HG03025 (cell line): ENCODE results near the gene CEACAM8.
"Not testable (repeated sequence)": the region's sequence is repeated elsewhere in the genome, so short reads cannot be mapped to it uniquely, and the experiment has no call there.

Source experiments
- ATAC-seq: cut with Tn5 transposase; IDR thresholded peaks from one replicate; pipeline ENCODE4 v1.9.1; 2021; ENCODE audit warnings: mild to moderate bottlenecking, moderate library complexity; ENCODE audit not compliant: unreplicated experiment, low FRiP score

CEACAM8 gene

DNA sequence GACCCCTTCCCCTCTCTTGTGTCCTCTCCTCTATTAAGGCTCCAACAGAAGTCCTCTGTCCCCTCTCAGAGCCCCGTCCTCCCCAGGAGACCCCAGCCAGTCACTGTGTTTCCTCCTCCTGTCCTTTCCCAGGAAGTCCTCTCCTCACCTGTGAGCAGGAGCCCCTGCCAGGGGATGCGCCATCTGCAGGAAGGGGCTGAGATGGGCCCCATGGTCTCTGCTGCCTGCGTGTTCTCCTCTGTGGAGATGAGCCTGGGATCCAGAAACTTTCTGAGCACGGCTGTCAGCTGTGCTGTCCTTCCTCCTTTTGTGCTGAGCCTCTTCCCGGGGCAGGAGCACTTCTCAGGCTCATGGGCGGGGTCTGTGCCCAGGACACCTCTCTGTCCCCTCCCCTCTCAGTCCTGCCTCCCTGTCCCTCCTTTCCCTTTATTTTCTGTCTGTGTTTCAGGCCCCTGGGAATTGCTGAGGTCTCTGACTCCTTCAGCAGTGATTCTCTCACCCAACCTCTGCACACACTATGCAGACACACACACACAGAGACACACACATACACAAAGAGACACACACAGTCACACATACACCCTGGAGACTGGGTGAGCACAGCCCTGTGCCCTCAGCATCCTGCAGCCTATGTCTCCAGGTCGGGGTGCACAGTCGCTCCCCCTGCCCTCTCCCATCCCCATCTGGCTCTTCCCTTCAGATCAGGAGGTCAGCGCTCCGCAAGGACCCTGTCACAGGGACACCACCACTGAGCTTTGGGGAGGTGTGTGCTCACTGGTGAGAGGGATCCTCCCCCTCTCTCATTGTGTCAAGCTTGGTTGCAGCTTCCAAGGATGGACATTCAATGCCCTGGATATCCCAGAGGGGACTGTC lies at the start of gene CEACAM8:
Gene CEACAM8, minus strand, starts transcription at position 308 of the 873 bp plus-strand sequence. Its CDS starts 96 bp downstream, at position 212.
- ATAC-seq: no peak

DNA sequence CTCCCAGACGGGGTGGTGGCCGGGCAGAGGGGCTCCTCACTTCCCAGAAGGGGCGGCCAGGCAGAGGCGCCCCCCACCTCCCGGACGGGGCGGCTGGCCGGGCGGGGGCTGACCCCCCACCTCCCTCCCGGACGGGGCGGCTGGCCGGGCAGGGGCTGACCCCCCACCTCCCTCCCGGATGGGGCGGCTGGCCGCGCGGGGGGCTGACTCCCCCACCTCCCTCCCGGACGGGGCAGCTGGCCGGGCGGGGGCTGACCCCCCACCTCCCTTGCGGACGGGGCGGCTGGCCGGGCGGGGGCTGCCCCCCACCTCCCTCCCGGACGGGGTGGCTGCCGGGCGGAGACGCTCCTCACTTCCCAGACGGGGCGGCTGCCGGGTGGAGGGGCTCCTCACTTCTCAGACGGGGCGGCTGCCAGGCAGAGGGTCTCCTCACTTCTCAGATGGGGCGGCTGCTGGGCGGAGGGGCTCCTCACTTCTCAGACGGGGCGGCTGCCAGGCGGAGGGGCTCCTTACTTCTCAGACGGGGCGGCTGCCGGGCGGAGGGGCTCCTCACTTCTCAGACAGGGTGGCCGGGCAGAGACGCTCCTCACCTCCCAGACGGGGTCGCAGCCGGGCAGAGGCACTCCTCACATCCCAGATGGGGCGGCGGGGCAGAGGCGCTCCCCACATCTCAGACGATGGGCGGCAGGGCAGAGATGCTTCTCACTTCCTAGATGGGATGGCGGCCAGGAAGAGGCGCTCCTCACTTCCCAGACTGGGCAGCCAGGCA lies 44.8 kb upstream of the CEACAM8 start:
- not testable (repeated sequence) for ATAC-seq

DNA sequence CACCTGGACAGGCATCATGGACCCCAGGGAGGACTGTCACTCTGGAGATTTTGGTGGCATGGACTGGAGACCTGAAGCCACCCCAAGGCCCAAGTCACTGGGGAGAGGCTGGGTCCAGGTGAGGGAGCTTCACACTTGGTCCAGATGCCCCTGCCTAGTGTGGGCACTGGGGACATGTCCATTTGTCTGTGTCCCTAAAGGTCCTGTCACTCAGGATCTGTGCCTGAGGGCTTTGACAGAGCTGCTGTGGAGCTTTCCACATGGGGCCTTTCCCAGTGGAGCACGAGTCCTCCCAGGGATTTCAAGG lies 40.5 kb upstream of the CEACAM8 start:
- no peak for ATAC-seq

DNA sequence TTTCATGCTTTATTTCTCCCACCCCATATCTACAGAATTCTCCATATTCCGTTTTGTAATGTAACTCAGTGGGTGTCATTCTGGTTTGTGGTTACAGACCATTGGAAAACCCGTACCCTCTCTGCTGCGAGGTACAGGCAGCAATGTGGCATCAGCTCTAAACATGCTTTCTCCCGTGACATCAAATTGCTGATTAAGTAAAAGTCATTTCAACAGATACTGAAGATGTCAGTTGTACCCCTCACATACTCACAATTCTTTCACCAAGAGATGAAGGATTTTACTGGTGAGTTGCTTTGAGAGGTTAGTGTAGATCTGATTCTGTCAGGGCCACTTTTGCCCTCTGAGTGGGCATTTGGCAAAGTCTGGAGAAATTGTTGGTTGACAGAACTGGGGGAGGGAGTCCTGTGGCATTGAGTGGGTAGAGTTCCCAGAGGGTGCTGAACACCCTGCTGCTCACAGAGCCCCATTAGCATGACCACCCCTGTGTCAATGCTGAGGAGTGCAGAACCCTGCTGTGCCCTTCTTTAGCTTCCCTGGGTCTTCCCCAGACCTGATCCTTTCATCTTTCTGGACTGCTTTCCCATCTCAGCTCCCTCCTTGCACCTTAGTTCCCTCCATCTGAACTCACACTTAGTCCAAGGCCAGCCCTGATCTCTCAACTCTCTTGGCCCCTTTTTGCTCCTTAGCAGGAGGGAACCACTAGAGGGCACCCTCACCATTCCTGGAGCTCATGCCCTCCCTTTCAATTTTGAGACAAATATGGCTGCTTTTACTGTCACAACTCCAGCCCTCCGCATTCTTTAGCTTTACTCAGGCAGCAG lies 39.9 kb upstream of the CEACAM8 start:
- no peak for ATAC-seq

DNA sequence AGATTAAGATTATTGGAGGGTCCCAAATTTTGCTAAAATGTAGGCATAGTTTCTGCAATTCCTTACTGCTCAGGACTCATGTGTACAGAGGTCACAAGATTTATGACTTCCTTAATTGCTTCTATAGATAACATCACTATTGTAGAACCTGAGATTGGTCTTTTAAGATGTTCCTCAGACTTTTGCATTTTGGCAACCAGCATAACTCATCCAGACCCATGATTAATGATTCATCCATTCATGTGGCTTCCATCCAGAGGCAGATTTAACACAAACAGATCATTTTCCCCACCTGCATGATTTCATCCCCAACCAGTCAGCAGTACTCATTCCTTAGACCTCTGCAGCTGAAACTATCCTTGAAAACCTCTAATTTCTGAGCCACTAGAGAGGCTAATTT lies 34.5 kb upstream of the CEACAM8 start:
- ATAC-seq: no peak

DNA sequence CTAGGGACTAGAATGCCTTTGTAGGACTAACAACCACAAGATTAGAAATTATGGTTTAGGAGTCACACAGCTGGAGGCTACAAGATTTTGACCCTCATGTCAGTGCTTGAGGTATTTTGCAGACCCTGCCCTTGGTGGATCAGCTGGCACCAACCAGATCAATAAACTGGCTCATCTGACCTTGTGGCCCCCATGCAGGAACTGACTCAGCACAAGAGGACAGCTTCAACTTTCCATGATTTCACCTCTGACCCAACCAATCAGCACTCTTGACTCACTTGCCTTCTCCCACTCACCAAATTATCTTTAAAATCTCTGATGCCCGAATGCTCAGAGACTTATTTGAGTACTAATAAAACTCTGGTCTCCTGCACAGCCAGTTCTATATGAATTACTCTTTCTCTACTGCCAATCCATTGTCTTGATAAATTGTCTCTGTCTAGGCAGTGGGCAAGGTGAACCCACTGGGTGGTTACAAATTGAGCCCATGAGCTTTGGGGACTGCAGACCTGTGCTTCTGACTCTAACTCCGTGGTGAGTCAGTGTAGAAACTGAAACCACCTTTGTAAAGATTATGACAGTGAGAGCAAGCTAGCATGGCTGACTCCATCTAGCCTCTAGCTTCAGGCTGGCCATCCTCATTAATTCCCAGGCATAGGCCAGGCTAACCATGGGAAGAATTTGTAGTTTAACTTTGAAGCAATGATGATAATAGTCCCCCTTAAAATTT lies 33.9 kb upstream of the CEACAM8 start:
- ATAC-seq: no peak

DNA sequence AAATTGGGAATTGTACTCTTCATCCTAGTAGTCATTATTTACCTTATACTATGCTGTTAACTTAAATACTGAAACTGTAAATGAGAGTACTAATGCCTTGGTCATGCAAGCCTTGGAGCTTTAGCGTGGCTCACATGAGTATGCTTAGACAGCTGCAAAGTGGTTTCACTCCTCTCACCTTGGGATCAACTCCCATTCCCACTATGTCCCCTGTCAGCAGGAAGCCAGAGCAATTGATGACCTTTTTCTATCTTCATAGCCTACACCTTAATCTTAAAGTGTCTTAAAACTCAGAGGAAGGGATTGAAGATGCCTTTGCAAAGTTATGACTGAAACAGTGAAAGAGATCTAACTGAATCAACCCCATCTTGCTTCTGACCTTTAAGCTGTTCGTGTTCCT lies 33.2 kb upstream of the CEACAM8 start:
- no peak for ATAC-seq

DNA sequence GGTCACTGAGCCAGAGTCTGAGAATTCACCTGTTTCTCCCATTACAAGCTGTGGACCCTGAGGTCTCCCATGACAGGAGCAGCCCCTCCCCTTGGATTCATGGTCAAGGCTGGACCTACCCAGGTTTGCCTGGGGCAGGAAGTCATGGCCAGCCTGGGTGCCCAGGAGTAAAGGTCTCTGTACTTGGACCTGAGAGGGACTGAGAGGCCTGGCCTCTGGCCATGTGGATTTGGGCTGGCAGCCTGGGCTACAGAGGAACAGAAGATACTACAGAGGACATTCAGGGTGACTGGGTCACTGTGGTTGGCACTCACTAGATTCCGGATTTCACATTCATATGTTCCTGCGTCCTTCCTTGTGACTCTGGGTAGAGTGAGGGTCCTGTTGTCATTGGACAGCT lies 31.5 kb upstream of the CEACAM8 start:
- no peak for ATAC-seq

DNA sequence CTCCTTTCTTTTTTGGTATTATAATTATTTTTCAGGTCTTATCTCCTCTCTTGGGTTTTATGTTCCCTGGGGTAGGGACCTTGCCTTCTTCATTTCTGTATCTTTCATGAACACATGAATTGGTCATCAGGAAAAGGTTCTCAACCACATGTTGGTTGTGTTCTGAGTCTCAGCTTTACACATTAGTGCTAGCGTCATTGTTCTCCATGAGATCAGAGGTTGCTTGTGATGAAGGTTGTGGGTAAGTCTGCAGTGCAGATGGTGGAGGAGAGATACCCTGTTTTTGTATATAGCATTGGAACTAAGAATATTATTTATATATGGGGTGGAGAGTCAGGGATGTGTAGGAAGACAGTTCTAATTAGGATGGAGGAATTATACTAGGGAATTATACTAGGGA lies 24.5 kb upstream of the CEACAM8 start:
- ATAC-seq: no peak

DNA sequence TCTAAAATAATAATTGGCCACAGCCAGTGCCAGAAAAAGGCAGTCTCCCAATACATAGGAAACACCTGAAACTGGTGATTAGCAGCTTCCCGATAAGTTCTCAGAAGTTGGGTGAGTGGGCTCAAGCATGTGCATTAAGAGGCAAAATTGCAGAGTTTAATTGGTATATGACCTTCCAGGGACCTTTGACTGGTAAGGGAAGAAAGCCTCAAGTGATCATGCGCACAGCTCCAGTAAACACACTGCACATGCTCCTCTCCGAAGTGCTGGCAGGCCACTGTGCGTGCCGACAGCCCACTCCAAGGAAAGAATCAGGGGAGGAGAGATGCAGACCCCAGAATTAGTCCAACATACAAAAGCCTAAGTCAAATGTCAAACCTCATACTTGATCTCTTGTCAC lies 18.9 kb upstream of the CEACAM8 start:
- ATAC-seq: no peak

DNA sequence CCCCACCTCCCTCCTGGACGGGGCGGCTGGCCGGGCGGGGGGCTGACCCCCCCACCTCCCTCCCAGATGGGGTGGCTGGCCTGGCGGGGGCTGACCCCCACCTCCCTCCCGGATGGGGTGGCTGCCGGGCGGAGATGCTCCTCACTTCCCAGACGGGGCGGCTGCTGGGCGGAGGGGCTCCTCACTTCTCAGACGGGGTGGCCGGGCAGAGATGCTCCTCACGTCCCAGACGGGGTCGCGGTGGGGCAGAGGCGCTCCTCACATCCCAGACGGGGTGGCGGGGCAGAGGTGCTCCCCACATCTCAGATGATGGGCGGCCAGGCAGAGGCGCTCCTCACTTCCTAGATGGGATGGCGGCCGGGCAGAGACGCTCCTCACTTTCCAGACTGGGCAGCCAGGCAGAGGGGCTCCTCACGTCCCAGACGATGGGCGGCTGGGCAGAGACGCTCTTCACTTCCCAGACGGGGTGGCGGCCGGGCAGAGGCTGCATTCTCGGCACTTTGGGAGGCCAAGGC lies 15.7 kb upstream of the CEACAM8 start:
- not testable (repeated sequence) for ATAC-seq

DNA sequence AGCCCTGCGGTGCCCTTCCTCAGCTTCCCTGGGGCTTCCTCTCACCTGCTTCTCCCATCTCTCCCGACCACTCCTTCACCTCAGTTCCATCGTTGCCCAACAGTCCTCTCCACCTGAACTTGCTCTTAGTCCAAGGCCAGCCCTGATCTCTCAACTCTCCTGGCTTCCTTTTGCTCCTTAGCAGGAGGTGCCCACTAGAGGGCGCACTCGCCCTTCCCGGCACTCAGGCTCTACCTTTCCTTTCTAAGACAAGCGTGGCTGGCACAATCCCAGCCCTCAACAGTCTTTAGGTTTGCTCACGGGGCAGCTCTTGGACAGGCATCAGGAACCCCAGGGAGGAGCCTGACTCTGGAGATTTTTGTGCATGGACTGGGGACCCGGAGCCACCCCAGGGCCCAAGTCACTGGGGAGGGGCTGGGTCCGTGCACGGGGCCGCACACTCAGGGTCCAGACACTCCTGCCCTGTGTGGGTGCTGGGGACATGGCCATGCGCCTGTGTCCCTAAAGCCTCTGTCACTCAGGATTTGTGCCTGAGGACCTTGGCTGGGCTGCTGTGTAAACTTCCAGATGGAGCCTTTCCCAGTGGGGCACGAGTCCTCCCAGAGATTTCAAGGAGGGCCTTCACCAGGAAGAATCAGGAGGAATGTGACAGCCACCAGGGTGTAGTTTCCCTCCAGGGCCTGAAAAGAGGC lies 12.1 kb upstream of the CEACAM8 start:
- no peak for ATAC-seq

DNA sequence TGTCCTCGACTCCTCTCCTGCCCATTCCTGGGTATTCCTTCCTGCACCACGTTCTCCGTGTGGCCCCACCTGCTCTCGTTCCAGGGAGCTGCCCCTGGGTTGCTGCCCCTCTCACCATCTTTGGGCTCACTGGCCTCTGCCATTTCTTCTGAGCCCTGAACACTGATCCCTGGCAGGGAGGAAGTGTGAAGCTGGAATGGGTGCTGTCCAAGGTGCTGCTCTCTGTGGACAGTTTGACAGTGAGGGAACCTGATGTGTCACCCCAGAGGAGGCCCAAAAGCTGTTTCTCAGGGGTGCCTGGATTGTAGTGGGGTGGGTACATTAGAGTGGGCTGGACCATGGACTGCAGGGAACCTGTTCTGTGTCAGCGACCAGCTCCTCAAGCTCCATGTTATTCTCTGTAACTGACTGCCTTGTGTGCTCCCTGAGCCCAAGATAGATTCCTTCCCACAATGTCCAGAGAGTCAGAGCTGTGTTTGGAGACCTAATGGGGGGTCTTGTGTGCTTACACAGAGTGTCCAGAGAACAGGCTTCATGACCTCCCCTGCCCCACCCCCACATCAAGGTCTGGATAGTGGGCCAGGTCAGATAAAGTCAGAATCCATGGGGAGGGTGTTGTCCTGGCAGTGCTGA lies 7.2 kb upstream of the CEACAM8 start:
- ATAC-seq: no peak

DNA sequence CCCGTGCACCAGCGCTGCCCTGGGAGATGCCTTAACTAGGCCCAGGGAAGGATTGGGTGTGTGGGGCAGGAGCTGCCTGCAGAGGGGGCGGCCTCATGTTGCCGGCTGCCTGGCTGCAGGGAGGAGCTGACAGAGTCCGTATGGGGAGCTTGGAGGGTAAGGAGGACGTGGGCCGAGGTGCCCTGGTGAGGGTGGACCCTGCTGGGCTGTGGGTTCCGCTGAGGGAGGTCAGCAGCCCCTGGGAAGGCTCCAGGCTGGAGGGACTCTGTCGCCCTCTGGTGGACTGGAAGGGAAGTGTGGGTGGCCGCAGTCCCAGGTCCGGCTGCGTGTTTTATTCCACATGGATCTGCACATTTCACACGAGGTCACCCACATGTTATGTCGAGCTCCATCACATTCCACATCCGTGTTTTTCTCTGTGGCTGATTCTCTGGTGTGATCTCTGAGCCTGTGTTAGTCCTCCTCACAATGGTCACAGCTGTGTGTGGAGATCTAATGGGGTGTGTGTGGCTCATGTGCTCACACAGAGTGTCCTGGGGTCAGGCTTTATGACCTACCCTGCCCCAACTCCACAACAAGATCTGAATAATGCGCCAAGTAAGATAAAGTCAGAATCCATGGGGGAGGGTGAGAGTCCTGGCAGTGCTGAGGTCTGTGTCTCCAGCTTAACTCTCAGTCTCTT lies 1.8 kb upstream of the CEACAM8 start:
- no peak for ATAC-seq

DNA sequence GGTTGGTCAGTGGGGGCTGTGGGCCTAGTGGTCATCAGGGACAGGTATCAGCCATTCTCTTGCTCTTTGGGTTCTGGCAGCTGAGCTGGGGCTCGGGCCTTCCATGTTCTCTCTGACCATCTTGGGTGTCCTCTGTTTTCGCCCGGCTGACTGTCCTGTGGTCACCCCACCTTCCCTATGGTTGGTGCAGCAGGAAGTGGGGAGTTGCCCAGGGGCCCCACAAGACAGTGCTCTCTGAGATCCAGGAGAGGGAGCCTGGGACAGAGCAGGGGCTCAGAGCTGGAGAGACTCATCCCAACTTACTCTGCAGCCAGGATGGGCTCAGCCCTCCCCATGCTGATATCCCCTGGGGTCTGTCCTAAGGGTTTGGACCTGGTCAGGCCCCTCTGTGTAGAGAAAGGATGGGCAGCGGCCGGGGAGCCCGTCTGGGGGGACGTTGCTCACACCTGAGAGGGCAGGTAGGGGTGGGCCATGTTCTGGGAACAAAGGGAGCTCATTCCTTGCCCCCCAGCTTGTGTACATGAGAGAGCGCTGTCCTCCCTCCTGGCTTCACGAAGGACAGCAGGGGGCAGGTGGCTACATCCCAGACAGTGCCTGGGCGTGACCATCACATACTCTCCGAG lies 937 bp upstream of the CEACAM8 start:
- ATAC-seq: no peak

DNA sequence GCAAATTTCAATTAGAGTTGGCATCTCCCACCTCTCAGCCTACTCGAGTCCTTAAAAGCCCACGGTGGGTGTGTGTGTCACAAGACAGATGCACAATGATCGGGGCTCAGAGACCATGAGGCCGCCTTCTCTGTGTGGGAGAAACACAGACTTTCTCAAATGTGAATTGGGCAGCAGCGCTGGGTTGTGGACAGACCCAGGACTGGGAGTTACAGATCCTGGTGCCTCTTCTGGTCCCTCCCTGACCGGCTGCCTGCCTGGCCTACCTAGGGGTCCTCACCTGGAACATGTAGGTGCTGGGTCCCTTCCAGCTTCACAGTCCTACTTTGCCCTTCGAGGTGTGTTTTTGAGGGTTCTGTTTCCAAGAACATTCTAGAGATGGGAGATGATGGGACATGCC lies 4.9 kb downstream of the CEACAM8 start:
- ATAC-seq: no peak

DNA sequence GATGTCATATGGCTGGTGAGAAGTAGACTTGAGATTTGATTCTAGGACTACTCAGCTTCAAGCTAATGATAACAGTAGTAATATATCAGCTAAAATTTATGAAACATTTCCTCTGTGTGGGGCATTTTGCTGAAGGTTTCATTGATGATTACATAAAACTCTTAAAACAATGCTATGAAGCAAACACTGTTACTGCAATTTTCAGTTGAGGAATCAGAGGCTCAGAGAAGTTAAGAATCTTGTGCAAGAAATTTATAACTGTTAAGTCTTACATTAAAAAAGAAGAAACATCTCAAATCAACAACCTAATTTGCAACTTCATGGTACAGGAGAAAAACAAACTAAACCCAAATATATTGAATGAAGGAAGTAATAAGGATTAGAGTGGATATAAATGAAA lies 10.3 kb downstream of the CEACAM8 start:
- no peak for ATAC-seq

DNA sequence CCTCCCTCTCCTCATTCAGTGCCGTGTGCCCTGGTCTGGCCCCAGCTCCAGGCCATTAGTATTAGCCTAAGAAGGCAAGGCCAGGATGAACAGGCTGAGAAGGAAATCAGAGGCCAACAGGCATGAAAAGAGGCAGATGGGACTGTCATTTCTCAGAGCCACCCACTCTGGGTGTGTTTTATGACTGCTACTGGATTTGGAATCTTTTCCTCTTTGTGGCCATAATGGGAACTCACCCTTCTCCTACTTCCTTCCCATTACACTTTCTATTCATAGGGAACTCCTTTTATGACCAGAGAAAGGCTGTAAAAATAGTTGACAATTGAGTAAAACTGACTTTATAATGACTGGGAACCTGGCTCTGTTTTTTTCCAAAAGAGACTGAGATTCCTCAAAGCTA lies 17.7 kb downstream of the CEACAM8 start:
- ATAC-seq: no peak
